SK-N-MC (cell line): ENCODE results near the gene CDS2.
"Not testable (repeated sequence)": the region's sequence is repeated elsewhere in the genome, so short reads cannot be mapped to it uniquely, and the experiment has no call there.

Source experiments
- DNase-seq: peaks from one replicate; pipeline ENCODE4 v3.0.0-alpha.2; 2011; ENCODE audit warnings: low read depth, low spot score
- H3K27ac ChIP-seq: fragments of 200-600 bp; sonication (generic); 2 replicates; pipeline ENCODE4 v1.5.1; 2016; ENCODE audit warnings: mixed run types
- H3K36me3 ChIP-seq: fragments of 200-600 bp; sonication (generic); 2 replicates; pipeline ENCODE4 v1.6.1; 2017; ENCODE audit warnings: antibody characterized with exemption, low read length, mixed read lengths; ENCODE audit not compliant: insufficient read depth
- H3K4me3 ChIP-seq: fragments of 200-600 bp; sonication (generic); 2 replicates; pipeline ENCODE4 v1.5.1; 2016
- H3K9ac ChIP-seq: fragments of 200-600 bp; sonication (generic); 2 replicates; pipeline ENCODE4 v1.8.0; 2017; ENCODE audit warnings: mixed run types, mixed read lengths; ENCODE audit not compliant: insufficient read length
- H3K9me3 ChIP-seq: fragments of 200-600 bp; sonication (generic); 2 replicates; pipeline ENCODE4 v1.6.1; 2017; ENCODE audit warnings: low read depth, mild to moderate bottlenecking, antibody characterized with exemption, low read length, moderate library complexity, mixed read lengths
- EZH2 ChIP-seq: fragments of 200-600 bp; sonication (generic); IDR thresholded peaks from one replicate; pipeline ENCODE4 v1.6.1; 2017; ENCODE audit warnings: antibody characterized with exemption
- FOXP2 ChIP-seq: optimal IDR thresholded peaks from 2 replicates; pipeline ENCODE3; 2011; ENCODE audit warnings: mild to moderate bottlenecking, moderate library complexity; ENCODE audit not compliant: insufficient read depth; ENCODE audit errors: extremely low read length, control extremely low read depth
- POLR2AphosphoS5 ChIP-seq: IDR thresholded peaks from 2 replicates; pipeline ENCODE4 v1.6.1; 2012; ENCODE audit warnings: mild to moderate bottlenecking, low read depth, low read length, borderline replicate concordance

The CDS2 gene

GRCh38 chr20:5092765-5093339 lies 34.0 kb upstream of the CDS2 start:
- H3K36me3 ChIP-seq: peaks cover 11% of the 10 kb centered on the region; the same call in 1 of the 2 replicates
- no peak for DNase-seq
- no peak overlapping the region for H3K4me3 ChIP-seq
- TF ChIP-seq EZH2 (no peak), FOXP2 (no peak), POLR2AphosphoS5 (no peak)
- no peaks in the 10 kb centered on the region for H3K9me3 ChIP-seq
- H3K27ac ChIP-seq: no peak overlapping the region
- no peak overlapping the region for H3K9ac ChIP-seq

- DNase-seq: no peak
- H3K4me3 ChIP-seq: no peak overlapping the region
- no peak overlapping the region for H3K9ac ChIP-seq
- no peak overlapping the region for H3K27ac ChIP-seq
- no peak for TF ChIP-seq POLR2AphosphoS5
- no peak for TF ChIP-seq FOXP2
- no peak for TF ChIP-seq EZH2
- no peaks in the 10 kb centered on the region for H3K9me3 ChIP-seq
- peaks cover 35% of the 10 kb centered on the region for H3K36me3 ChIP-seq
Observed at GRCh38 chr20:5095454-5095853, 31.4 kb upstream of the CDS2 start.

- TF ChIP-seq FOXP2 (no peak), POLR2AphosphoS5 (no peak; the same call in 1 of the 2 replicates), EZH2 (no peak)
- Histone ChIP-seq H3K27ac (no peak overlapping the region), H3K4me3 (no peak overlapping the region), H3K36me3 (peaks cover 38% of the 10 kb centered on the region), H3K9ac (no peak overlapping the region), H3K9me3 (no peaks in the 10 kb centered on the region)
- DNase-seq: no peak
Observed at GRCh38 chr20:5095931-5096330, 30.9 kb upstream of the CDS2 start.

- no peak overlapping the region for H3K27ac ChIP-seq
- no peak for DNase-seq
- no peaks in the 10 kb centered on the region for H3K9me3 ChIP-seq
- no peak for TF ChIP-seq EZH2
- TF ChIP-seq POLR2AphosphoS5: no peak
- no peak for TF ChIP-seq FOXP2
- H3K4me3 ChIP-seq: no peak overlapping the region
- H3K36me3 ChIP-seq: peaks cover 43% of the 10 kb centered on the region
- H3K9ac ChIP-seq: no peak overlapping the region
Observed at GRCh38 chr20:5096463-5096862, 30.3 kb upstream of the CDS2 start.

GRCh38 chr20:5099009-5099408 lies 27.8 kb upstream of the CDS2 start:
- not testable (repeated sequence) for H3K4me3 ChIP-seq, H3K9me3 ChIP-seq, H3K27ac ChIP-seq, DNase-seq, H3K9ac ChIP-seq
- H3K36me3 ChIP-seq: peaks cover 69% of the 10 kb centered on the region

- not testable (repeated sequence) for DNase-seq, H3K27ac ChIP-seq, H3K9me3 ChIP-seq, H3K4me3 ChIP-seq, H3K9ac ChIP-seq
- H3K36me3 ChIP-seq: peaks cover 78% of the 10 kb centered on the region
Observed at GRCh38 chr20:5099909-5100308, 26.9 kb upstream of the CDS2 start.

GRCh38 chr20:5100684-5101347 lies 26.0 kb upstream of the CDS2 start:
- H3K36me3 ChIP-seq: peaks cover 85% of the 10 kb centered on the region
- H3K9me3 ChIP-seq: no peaks in the 10 kb centered on the region
- H3K9ac ChIP-seq: no peak overlapping the region
- H3K4me3 ChIP-seq: no peak overlapping the region
- no peak for DNase-seq
- peak overlapping the region; percentile 81 for H3K27ac ChIP-seq
- no peak for TF ChIP-seq EZH2
- no peak for TF ChIP-seq FOXP2
- no peak for TF ChIP-seq POLR2AphosphoS5

GRCh38 chr20:5104479-5104878 lies 22.3 kb upstream of the CDS2 start:
- Histone ChIP-seq H3K27ac (no peak overlapping the region), H3K4me3 (no peak overlapping the region), H3K9ac (no peak overlapping the region), H3K36me3 (peaks cover 85% of the 10 kb centered on the region), H3K9me3 (no peaks in the 10 kb centered on the region)
- DNase-seq: no peak
- no peak for TF ChIP-seq FOXP2
- TF ChIP-seq POLR2AphosphoS5: no peak
- no peak for TF ChIP-seq EZH2

- H3K27ac ChIP-seq: no peak overlapping the region
- H3K9ac ChIP-seq: no peak overlapping the region
- TF ChIP-seq POLR2AphosphoS5: no peak
- no peak for TF ChIP-seq EZH2
- no peak for TF ChIP-seq FOXP2
- H3K9me3 ChIP-seq: no peaks in the 10 kb centered on the region
- no peak for DNase-seq
- no peak overlapping the region for H3K4me3 ChIP-seq
- H3K36me3 ChIP-seq: peaks cover 64% of the 10 kb centered on the region
Observed at GRCh38 chr20:5109276-5109675, 17.5 kb upstream of the CDS2 start.
